ENCODE results near the gene PRXL2C. TPM values are rescaled to one million over a fixed set of nuclear protein-coding genes. Genes with fewer than 3 reads are reported as not detected.
"Not testable (repeated sequence)": the region's sequence is repeated elsewhere in the genome, so short reads cannot be mapped to it uniquely, and the experiment has no call there.

PRXL2C gene
- total and polyA plus RNA-seq, 2 donors (not counting 1 experiment from before 2014, with no cell fraction given), result 10.9 to 16.1 TPM

GRCh38 chr9:96636368-96636767, 18.7 kb downstream of the PRXL2C start:
- TF ChIP-seq CTCF (IDR thresholded peaks at IDR 0.05), result no peak
- TF ChIP-seq EZH2 (IDR thresholded peaks at IDR 0.05; ENCODE audit: borderline replicate concordance, insufficient read depth, low read depth, low read length, poor library complexity, severe bottlenecking), result no peak

DNA sequence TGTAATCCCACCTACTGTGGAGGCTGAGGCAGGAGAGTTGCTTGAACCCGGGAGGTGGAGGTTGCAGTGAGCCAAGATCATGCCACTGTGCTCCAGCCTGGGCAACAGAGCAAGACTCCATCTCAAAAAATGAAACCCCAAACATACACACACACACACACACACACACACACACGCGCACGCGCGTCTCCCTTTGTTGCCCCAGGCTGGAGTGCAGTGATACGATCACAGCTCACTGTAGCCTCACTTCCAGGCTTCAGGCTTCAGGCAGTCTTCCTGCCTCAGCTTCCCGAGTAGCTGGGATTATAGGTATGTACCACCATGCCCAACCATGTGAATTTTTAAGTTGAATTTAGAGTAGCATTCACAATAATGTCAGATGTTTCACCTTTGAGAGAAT, 21.5 kb downstream of the PRXL2C start:
- intact Hi-C loops (cut with micrococcal nuclease); H3K27ac Mint-ChIP-seq: not testable (repeated sequence)

More at GRCh38 chr9:96636368-96636767, 18.7 kb downstream of the PRXL2C start:
- no peak for ATAC-seq (ENCODE audit: low read depth)
- ChIA-PET CTCF (no interaction called here), POLR2A (no interaction called here)
- Histone ChIP-seq H3K27ac (ENCODE audit: low read length in 2 of 2) (no peak overlapping the region), H4K20me1 (ENCODE audit: control insufficient read depth, insufficient read depth, low read length, poor library complexity, severe bottlenecking) (no peaks in the 10 kb centered on the region), H3K4me1 (ENCODE audit: control insufficient read depth in 2 of 2, insufficient read depth in 2 of 2, low read length in 2 of 2) (no peaks in the 10 kb centered on the region), H3K9ac (ENCODE audit: low read length) (no peak overlapping the region), H3K79me2 (ENCODE audit: control insufficient read depth, insufficient read depth, low read length) (no peaks in the 10 kb centered on the region), H3K27me3 (replicated peaks in 1 of 4; ENCODE audit: control extremely low read depth in 1 of 4, control insufficient read depth in 3 of 4, insufficient read depth in 4 of 4, low read length in 3 of 4) (peaks cover 0 to 2% (median 0%) of the 10 kb centered on the region in 4 experiments), H3K9me3 (ENCODE audit: control extremely low read depth in 1 of 3, control insufficient read depth in 2 of 3, insufficient read depth in 1 of 3, low read length in 2 of 3) (no peaks in the 10 kb centered on the region), H3K4me2 (replicated peaks; ENCODE audit: low read depth, low read length, poor library complexity, severe bottlenecking) (no peak overlapping the region), H3K4me3 (ENCODE audit: control extremely low read depth in 1 of 5, extremely low read depth in 1 of 5, insufficient read depth in 1 of 5, low read depth in 2 of 5, low read length in 4 of 5) (no peak overlapping the region), H3K36me3 (replicated peaks in 1 of 2; ENCODE audit: control extremely low read depth in 1 of 2, control insufficient read depth in 1 of 2, extremely low read depth in 1 of 2, insufficient read depth in 2 of 2, low read length in 1 of 2) (peaks cover 0 to 3% of the 10 kb centered on the region in 2 experiments), H2AFZ (ENCODE audit: insufficient read depth, low read depth, low read length, poor library complexity, severe bottlenecking) (no peak overlapping the region)
- no peak for DNase-seq
- Mint-ChIP-seq H3K27me3 (peaks cover 15% of the 10 kb centered on the region), H3K27ac (no peak overlapping the region), H3K9me3 (ENCODE audit: insufficient read depth) (no peaks in the 10 kb centered on the region), H3K4me1 (no peaks in the 10 kb centered on the region), H3K4me3 (no peak overlapping the region)
- 100% methylated on average over 1 of the region's 1 CpG for WGBS (ENCODE audit: insufficient coverage)
- intact Hi-C loops (cut with micrococcal nuclease), result no loop called here

More for the DNA sequence above, 21.5 kb downstream of the PRXL2C start:
- ATAC-seq (ENCODE audit: low read depth); H3K9me3 ChIP-seq (ENCODE audit: control extremely low read depth in 1 of 3, control insufficient read depth in 2 of 3, insufficient read depth in 1 of 3, low read length in 2 of 3); H4K20me1 ChIP-seq (ENCODE audit: control insufficient read depth, insufficient read depth, low read length, poor library complexity, severe bottlenecking); H3K9ac ChIP-seq (ENCODE audit: low read length); H3K4me1 Mint-ChIP-seq; H3K79me2 ChIP-seq (ENCODE audit: control insufficient read depth, insufficient read depth, low read length); H3K4me3 ChIP-seq (ENCODE audit: control extremely low read depth in 1 of 5, extremely low read depth in 1 of 5, insufficient read depth in 1 of 5, low read depth in 2 of 5, low read length in 4 of 5); H3K9me3 Mint-ChIP-seq (ENCODE audit: insufficient read depth); H3K27me3 ChIP-seq (replicated peaks in 1 of 4; ENCODE audit: control extremely low read depth in 1 of 4, control insufficient read depth in 3 of 4, insufficient read depth in 4 of 4, low read length in 3 of 4); H3K4me2 ChIP-seq (replicated peaks; ENCODE audit: low read depth, low read length, poor library complexity, severe bottlenecking); H3K27ac ChIP-seq (ENCODE audit: low read length in 2 of 2); POLR2A ChIA-PET; H2AFZ ChIP-seq (ENCODE audit: insufficient read depth, low read depth, low read length, poor library complexity, severe bottlenecking); H3K4me1 ChIP-seq (ENCODE audit: control insufficient read depth in 2 of 2, insufficient read depth in 2 of 2, low read length in 2 of 2); H3K36me3 ChIP-seq (replicated peaks in 1 of 2; ENCODE audit: control extremely low read depth in 1 of 2, control insufficient read depth in 1 of 2, extremely low read depth in 1 of 2, insufficient read depth in 2 of 2, low read length in 1 of 2); DNase-seq; H3K4me3 Mint-ChIP-seq: not testable (repeated sequence)
- H3K27me3 Mint-ChIP-seq, result peaks cover 22% of the 10 kb centered on the region
- 100% methylated on average over 6 of the region's 8 CpGs for WGBS (ENCODE audit: insufficient coverage)
- CTCF ChIA-PET, result interaction anchor here (0.7 to 1.0 kb wide), 2 partner anchors 307 to 316 kb away, joined by 3 to 6 read pairs; no protein-coding TSS in a partner anchor

All from B cell (primary cell).